Activated CD4-positive, alpha-beta T cell treated with anti-CD3 and anti-CD28 coated beads, Interleukin-2, amount 10 ng/mL, durations not matched to agents 24 days and 14 days (primary cell): ENCODE measurements around the gene FAT3. TPM values are rescaled to one million over a fixed set of nuclear protein-coding genes. Genes with fewer than 3 reads are reported as not detected.

Experiments
- DNase-seq: peaks from one replicate; pipeline ENCODE4 v3.0.0; 2022
- H3K27ac Mint-ChIP-seq: one replicate; pipeline ENCODE4 v1.8.0; 2022; ENCODE audit warnings: mild to moderate bottlenecking, mixed read lengths
- H3K27me3 Mint-ChIP-seq: one replicate; pipeline ENCODE4 v1.8.0; 2022; ENCODE audit warnings: mixed read lengths
- H3K36me3 Mint-ChIP-seq: one replicate; pipeline ENCODE4 v1.8.0; 2022; ENCODE audit warnings: low read depth, mild to moderate bottlenecking, mixed read lengths
- H3K4me1 Mint-ChIP-seq: one replicate; pipeline ENCODE4 v1.8.0; 2021; ENCODE audit warnings: mixed read lengths
- H3K4me3 Mint-ChIP-seq: one replicate; pipeline ENCODE4 v1.8.0; 2022; ENCODE audit warnings: mild to moderate bottlenecking, moderate library complexity, mixed read lengths
- H3K9me3 Mint-ChIP-seq: one replicate; pipeline ENCODE4 v1.8.0; 2021; ENCODE audit warnings: mixed read lengths
- intact Hi-C: fragments of 100-400 bp; cut with micrococcal nuclease; formaldehyde crosslinking; loops from one replicate; pipeline ENCODE4 v1.15.1; 2023
- total RNA-seq: library from RNA; stranded (reverse); gene quantifications from 2 replicates; pipeline ENCODE4 v1.2.3, GENCODE V29; 2022

The FAT3 gene
- total RNA-seq, 1 donor from 2014 or later, result not detected

GRCh38 chr11:92222701-92223100 is 1.9 kb upstream of the FAT3 start:
- no peaks in the 10 kb centered on the region for H3K4me1 Mint-ChIP-seq
- DNase-seq, result no peak
- H3K9me3 Mint-ChIP-seq, result no peaks in the 10 kb centered on the region
- no peak overlapping the region for H3K4me3 Mint-ChIP-seq
- intact Hi-C loops, result no loop called here
- H3K27ac Mint-ChIP-seq, result no peak overlapping the region
- peaks cover 40% of the 10 kb centered on the region for H3K27me3 Mint-ChIP-seq
- peaks cover 1% of the 10 kb centered on the region for H3K36me3 Mint-ChIP-seq

- H3K4me1 Mint-ChIP-seq, result no peaks in the 10 kb centered on the region
- H3K9me3 Mint-ChIP-seq, result no peaks in the 10 kb centered on the region
- DNase-seq, result no peak
- H3K27ac Mint-ChIP-seq, result no peak overlapping the region
- H3K36me3 Mint-ChIP-seq, result peaks cover 1% of the 10 kb centered on the region
- intact Hi-C loops, result no loop called here
- H3K27me3 Mint-ChIP-seq, result peaks cover 51% of the 10 kb centered on the region
- H3K4me3 Mint-ChIP-seq, result no peak overlapping the region
These were observed 588 bp upstream of the FAT3 start for GRCh38 chr11:92224054-92224406.

GRCh38 chr11:92225125-92225567 is 528 bp downstream of the FAT3 start:
- Mint-ChIP-seq H3K4me3 (no peak overlapping the region), H3K36me3 (peaks cover 1% of the 10 kb centered on the region), H3K4me1 (no peaks in the 10 kb centered on the region), H3K27ac (no peak overlapping the region), H3K9me3 (no peaks in the 10 kb centered on the region), H3K27me3 (peaks cover 52% of the 10 kb centered on the region)
- intact Hi-C loops, result no loop called here
- no peak for DNase-seq

GRCh38 chr11:92225568-92226330 is 1.1 kb downstream of the FAT3 start:
- Mint-ChIP-seq H3K27me3 (peaks cover 52% of the 10 kb centered on the region), H3K4me3 (no peak overlapping the region), H3K36me3 (peaks cover 1% of the 10 kb centered on the region), H3K27ac (no peak overlapping the region), H3K9me3 (no peaks in the 10 kb centered on the region), H3K4me1 (no peaks in the 10 kb centered on the region)
- intact Hi-C loops, result no loop called here
- no peak for DNase-seq

- H3K9me3 Mint-ChIP-seq, result no peaks in the 10 kb centered on the region
- intact Hi-C loops, result no loop called here
- H3K27me3 Mint-ChIP-seq, result peaks cover 52% of the 10 kb centered on the region
- H3K36me3 Mint-ChIP-seq, result peaks cover 1% of the 10 kb centered on the region
- H3K27ac Mint-ChIP-seq, result no peak overlapping the region
- H3K4me1 Mint-ChIP-seq, result no peaks in the 10 kb centered on the region
- no peak overlapping the region for H3K4me3 Mint-ChIP-seq
- DNase-seq, result no peak
These were observed 2.0 kb downstream of the FAT3 start for GRCh38 chr11:92226331-92227229.

GRCh38 chr11:92227230-92227814 is 2.7 kb downstream of the FAT3 start:
- Mint-ChIP-seq H3K4me3 (no peak overlapping the region), H3K27ac (no peak overlapping the region), H3K4me1 (no peaks in the 10 kb centered on the region), H3K9me3 (no peaks in the 10 kb centered on the region), H3K36me3 (peaks cover 1% of the 10 kb centered on the region), H3K27me3 (peaks cover 52% of the 10 kb centered on the region)
- intact Hi-C loops, result no loop called here
- no peak for DNase-seq

GRCh38 chr11:92227959-92228935 is 3.6 kb downstream of the FAT3 start:
- Mint-ChIP-seq H3K9me3 (no peaks in the 10 kb centered on the region), H3K27me3 (peaks cover 45% of the 10 kb centered on the region), H3K4me3 (no peak overlapping the region), H3K36me3 (peaks cover 1% of the 10 kb centered on the region), H3K27ac (no peak overlapping the region), H3K4me1 (no peaks in the 10 kb centered on the region)
- DNase-seq, result no peak
- intact Hi-C loops, result no loop called here

GRCh38 chr11:92236856-92237255 is 12.2 kb downstream of the FAT3 start:
- Mint-ChIP-seq H3K27me3 (no peaks in the 10 kb centered on the region), H3K36me3 (no peaks in the 10 kb centered on the region)

GRCh38 chr11:92240916-92241315 is 16.3 kb downstream of the FAT3 start:
- Mint-ChIP-seq H3K27ac (no peak overlapping the region), H3K27me3 (no peaks in the 10 kb centered on the region), H3K4me1 (no peaks in the 10 kb centered on the region), H3K36me3 (no peaks in the 10 kb centered on the region), H3K4me3 (no peak overlapping the region), H3K9me3 (peaks cover 3% of the 10 kb centered on the region)
- DNase-seq, result no peak
- intact Hi-C loops, result no loop called here

More at GRCh38 chr11:92236856-92237255, 12.2 kb downstream of the FAT3 start:
- Mint-ChIP-seq H3K9me3 (no peaks in the 10 kb centered on the region), H3K4me3 (no peak overlapping the region), H3K4me1 (no peaks in the 10 kb centered on the region), H3K27ac (no peak overlapping the region)
- DNase-seq, result no peak
- intact Hi-C loops, result no loop called here

- Mint-ChIP-seq H3K36me3 (no peaks in the 10 kb centered on the region), H3K9me3 (peaks cover 3% of the 10 kb centered on the region), H3K4me3 (no peak overlapping the region), H3K4me1 (no peaks in the 10 kb centered on the region), H3K27ac (no peak overlapping the region), H3K27me3 (no peaks in the 10 kb centered on the region)
- intact Hi-C loops, result no loop called here
- DNase-seq, result no peak
These were observed 21.2 kb downstream of the FAT3 start for GRCh38 chr11:92245700-92246271.

- Mint-ChIP-seq H3K36me3 (no peaks in the 10 kb centered on the region), H3K4me3 (no peak overlapping the region), H3K9me3 (peaks cover 3% of the 10 kb centered on the region), H3K27ac (no peak overlapping the region), H3K27me3 (no peaks in the 10 kb centered on the region), H3K4me1 (no peaks in the 10 kb centered on the region)
- intact Hi-C loops, result no loop called here
- DNase-seq, result no peak
These were observed 22.0 kb downstream of the FAT3 start for GRCh38 chr11:92246630-92247029.

GRCh38 chr11:92249156-92249753 is 24.6 kb downstream of the FAT3 start:
- intact Hi-C loops, result no loop called here
- Mint-ChIP-seq H3K9me3 (peaks cover 3% of the 10 kb centered on the region), H3K27me3 (no peaks in the 10 kb centered on the region), H3K27ac (no peak overlapping the region), H3K4me3 (no peak overlapping the region), H3K36me3 (no peaks in the 10 kb centered on the region), H3K4me1 (no peaks in the 10 kb centered on the region)
- no peak for DNase-seq

- intact Hi-C loops, result no loop called here
- no peaks in the 10 kb centered on the region for H3K4me1 Mint-ChIP-seq
- H3K9me3 Mint-ChIP-seq, result no peaks in the 10 kb centered on the region
- H3K36me3 Mint-ChIP-seq, result no peaks in the 10 kb centered on the region
- H3K27ac Mint-ChIP-seq, result no peak overlapping the region
- no peak overlapping the region for H3K4me3 Mint-ChIP-seq
- no peak for DNase-seq
- no peaks in the 10 kb centered on the region for H3K27me3 Mint-ChIP-seq
These were observed 27.4 kb downstream of the FAT3 start for GRCh38 chr11:92251980-92252379.
